ENCODE measurements around the gene RPL3.

- TF ChIP-seq POLR2AphosphoS5 (IDR thresholded peaks at IDR 0.05; ENCODE audit: low read depth, low read length) (no peak), REST (IDR thresholded peaks at IDR 0.05; ENCODE audit: insufficient read depth in 1 of 2, low read depth in 2 of 2, low read length in 2 of 2) (no peak)
These were observed 44.5 kb upstream of the RPL3 start for GRCh38 chr22:39363751-39364515.
